Measurements from ENCODE around the gene OTOGL. TPM values are rescaled to one million over a fixed set of nuclear protein-coding genes. Genes with fewer than 3 reads are reported as not detected.
"Not testable (repeated sequence)": the region's sequence is repeated elsewhere in the genome, so short reads cannot be mapped to it uniquely, and the experiment has no call there.

Gene OTOGL
- total RNA-seq, 1 experiment from 2014 or later = 0.34 TPM

DNA sequence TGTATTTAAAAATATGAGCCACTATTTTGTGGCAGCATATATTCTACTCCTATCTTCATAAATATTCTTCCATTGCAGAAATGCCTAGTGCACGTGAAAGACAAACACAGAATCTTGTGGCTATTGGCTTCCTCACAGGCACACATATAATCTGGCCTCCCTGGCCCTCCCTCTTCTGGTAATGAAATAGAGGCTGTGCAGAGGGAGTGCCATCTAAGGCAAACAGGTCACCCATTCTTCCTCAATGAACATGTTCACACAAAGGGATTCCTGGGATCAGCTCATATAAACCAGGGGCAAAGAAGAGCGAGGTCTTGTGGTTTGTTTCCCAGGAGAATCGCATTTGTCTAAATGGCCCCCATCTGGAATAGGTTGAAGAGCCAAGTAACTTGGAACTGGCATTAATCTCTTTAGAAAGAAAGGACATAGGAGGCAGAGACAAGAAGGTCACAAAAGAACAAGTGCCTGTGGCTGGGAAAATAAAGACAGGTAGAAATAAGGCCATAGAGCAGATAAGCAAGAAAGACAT is 173.1 kb downstream of the OTOGL start:
- DNase-seq (ENCODE audit: low read depth) = no peak

DNA sequence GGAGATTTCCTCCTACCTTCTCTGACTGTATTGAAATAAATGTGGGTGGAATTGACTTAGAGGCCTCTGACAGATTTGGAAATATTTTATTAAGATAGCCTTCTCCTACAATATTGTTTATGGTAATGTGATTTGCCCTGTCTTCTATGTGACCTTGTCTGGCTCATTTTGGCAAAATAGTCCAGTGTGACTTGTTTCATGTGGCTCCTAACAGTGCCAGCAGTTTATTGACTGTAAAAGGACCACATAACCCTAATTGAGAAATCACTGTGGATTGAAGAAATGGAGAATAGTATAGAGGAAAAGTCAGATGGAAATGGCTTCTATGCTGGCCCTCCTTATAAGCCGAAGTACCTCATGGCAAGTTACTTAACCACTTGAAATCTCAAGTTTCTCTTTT is 173.8 kb downstream of the OTOGL start:
- DNase-seq (ENCODE audit: low read depth) = no peak

GRCh38 chr12:80277732-80278131 is 178.4 kb downstream of the OTOGL start:
- DNase-seq (ENCODE audit: low read depth) = no peak

- no peak for DNase-seq (ENCODE audit: low read depth)
Measured at GRCh38 chr12:80282226-80282625, 182.9 kb downstream of the OTOGL start.

GRCh38 chr12:80282761-80283160 is 183.4 kb downstream of the OTOGL start:
- DNase-seq (ENCODE audit: low read depth) = peak; percentile 83

DNA sequence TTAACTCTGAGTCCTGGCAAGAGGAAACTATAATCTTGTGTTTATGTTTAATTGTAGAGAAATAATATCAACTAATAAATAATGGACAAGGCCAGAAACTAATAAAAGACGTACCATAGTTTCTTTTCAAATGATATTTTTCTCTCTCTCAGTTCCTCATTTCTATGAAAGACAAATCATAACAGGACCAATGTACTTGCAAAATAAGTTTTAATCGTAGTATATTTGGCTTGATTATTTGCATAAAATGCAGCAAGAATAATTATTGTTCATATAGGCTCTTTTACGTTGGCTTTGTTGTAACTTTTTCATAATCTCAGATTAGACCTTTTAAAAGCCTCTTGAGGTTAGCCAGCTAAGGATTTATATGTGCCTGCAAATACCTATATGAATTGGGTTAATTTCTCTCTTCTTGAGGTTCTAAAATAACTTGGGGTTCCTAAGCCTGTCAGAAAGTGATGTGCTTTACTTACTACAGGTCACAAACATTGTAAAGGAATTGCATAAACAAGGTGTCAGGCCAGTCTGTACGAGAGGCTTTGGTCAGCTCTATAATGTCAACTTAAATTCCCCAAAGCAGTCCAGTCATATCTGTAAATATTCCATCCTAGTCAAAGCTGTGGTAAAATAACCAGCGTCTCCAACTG is 191.9 kb downstream of the OTOGL start:
- DNase-seq (ENCODE audit: low read depth) = no peak

DNA sequence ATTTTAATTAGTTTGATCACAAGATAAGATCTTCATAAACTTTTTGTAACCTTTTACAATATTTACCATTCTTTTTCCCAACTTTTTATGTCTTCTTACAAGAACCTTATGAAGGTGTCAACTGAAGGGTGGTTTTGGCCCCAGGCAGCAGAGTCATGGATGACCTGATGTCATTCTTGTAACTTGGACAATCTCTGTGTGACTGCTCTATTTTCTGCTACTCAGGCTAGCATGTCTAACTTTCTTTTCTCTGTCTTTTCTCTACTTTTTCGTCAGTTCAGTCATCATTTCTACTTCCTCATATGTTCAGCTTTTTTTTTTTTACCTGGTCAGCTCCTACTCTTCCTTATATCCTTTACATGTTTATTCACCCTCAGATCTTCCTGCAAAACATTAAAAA is 194.0 kb downstream of the OTOGL start:
- DNase-seq (ENCODE audit: low read depth) = no peak

DNA sequence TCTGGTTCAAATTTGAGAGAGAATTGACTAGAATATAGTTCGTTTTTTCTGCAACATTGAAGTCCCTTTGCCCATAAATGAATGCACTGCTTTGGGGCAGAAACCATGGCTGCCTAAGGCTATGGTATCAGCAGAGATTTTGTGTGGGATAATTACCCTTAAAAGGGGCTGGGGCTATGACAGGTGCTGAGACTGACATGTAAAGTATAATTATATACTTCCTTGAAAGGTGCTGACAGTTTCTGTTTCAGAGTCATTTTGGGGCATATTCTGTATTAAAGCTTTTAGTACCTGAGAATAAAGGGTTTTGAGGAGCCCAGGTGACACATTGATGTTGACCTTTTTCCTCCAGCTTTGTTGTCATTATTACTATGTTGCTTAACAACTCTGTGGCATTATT is 194.4 kb downstream of the OTOGL start:
- DNase-seq (ENCODE audit: low read depth) = no peak

- no peak for DNase-seq (ENCODE audit: low read depth)
Measured at GRCh38 chr12:80299219-80299618, 199.9 kb downstream of the OTOGL start.

GRCh38 chr12:80299976-80300375 is 200.6 kb downstream of the OTOGL start:
- no peak for DNase-seq (ENCODE audit: low read depth)

DNA sequence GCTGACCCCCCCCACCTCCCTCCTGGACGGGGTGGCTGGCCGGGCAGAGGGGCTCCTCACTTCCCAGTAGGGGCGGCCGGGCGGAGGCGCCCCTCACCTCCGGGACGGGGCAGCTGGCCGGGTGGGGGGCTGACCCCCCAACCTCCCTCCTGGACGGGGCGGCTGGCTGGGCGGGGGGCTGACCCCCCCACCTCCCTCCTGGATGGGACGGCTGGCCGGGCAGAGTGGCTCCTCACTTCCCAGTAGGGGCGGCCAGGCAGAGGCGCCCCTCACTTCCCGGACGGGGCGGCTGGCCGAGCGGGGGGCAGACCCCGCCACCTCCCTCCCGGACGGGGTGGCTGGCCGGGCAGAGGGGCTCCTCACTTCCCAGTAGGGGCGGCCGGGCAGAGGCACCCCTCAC is 208.1 kb downstream of the OTOGL start:
- DNase-seq (ENCODE audit: low read depth) = not testable (repeated sequence)

- peak; percentile 9 for DNase-seq (ENCODE audit: low read depth)
Measured at GRCh38 chr12:80313209-80313608, 213.9 kb downstream of the OTOGL start.

DNA sequence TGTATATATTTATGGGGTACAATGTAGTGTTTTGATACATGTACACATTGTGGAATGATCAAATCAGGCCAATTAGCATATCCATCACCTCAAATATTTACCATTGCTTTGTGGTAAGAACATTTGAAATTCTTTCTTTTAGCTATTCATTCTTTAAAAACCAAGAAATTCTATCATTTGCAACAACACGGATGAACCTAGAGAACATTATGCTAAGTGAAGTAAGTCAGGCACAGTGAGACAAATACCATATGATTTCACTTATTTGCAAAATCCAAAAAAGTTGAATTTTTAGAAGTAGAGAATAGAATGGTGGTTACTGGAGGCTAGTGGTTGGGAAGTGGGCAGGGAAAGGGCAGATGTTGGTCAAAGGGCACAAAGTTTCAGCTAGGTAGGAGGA is 215.4 kb downstream of the OTOGL start:
- DNase-seq (ENCODE audit: low read depth) = peak; percentile 13

DNA sequence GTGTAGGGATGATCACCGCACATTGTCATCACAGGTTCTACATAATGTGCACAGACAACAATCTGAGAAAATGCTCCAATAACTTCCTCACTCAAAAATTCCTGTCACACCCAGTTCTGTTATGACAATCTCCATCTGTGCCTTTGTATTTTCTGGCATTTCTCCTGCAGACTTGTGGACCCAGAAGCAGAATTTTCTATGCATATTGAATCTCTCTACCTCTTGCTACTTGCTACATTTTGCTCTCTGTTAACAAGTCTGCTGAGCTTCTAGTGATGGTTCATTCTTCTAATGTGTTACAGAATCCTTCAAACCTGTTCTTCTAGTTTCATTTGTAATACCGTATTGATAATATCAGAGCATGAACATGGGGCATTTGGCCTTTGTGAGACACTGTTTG is 216.9 kb downstream of the OTOGL start:
- DNase-seq (ENCODE audit: low read depth) = no peak

DNA sequence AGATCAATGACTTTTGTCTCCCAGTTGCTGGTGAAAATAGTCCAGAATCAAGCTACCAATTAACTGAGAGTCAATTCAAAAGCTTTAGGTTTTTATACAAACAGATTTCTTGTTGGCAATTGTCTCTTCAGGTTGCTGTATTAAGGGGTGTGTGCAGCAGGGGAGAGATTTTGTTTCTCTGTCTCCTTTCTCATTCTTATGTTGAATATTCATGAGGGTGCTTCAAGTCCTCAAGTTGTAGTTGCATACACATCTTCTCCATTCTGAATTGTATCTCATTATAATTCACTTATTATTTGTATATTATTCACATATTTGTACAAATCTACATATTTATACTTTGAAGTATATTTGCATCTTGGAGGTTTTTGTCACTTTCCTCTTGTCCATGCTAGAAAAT is 218.0 kb downstream of the OTOGL start:
- no peak for DNase-seq (ENCODE audit: low read depth)

- no peak for DNase-seq (ENCODE audit: low read depth)
Measured at GRCh38 chr12:80317899-80318298, 218.6 kb downstream of the OTOGL start.

DNA sequence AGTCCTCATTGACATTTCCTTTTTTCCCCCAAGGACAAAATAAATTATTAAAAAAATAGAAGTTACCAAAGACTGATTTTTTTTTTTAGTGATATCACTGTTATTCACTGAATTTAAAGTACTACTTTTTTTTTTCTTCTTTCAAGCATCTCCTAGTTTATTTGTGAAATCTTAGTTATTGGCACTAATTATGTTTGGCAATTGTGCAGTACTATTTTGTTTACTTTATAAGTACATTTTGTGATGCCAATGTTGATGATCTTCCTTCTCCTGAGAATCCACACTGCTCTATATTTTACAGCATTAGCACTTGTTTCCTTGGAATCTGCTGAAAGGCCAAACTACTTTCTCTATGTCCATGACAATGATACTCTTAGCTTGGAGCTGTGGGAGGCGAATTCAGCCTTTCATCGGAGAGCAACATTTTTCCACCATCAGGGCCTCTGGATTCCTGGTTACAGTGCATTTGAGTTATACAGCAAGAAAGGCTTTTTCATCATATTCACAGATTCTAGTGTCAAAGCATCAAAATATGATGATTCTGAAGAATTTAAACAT is 220.9 kb downstream of the OTOGL start:
- DNase-seq (ENCODE audit: low read depth) = no peak

GRCh38 chr12:80321653-80322052 is 222.3 kb downstream of the OTOGL start:
- peak; percentile 23 for DNase-seq (ENCODE audit: low read depth)

- peak; percentile 12 for DNase-seq (ENCODE audit: low read depth)
Measured at GRCh38 chr12:80325167-80325959, 226.0 kb downstream of the OTOGL start.

DNA sequence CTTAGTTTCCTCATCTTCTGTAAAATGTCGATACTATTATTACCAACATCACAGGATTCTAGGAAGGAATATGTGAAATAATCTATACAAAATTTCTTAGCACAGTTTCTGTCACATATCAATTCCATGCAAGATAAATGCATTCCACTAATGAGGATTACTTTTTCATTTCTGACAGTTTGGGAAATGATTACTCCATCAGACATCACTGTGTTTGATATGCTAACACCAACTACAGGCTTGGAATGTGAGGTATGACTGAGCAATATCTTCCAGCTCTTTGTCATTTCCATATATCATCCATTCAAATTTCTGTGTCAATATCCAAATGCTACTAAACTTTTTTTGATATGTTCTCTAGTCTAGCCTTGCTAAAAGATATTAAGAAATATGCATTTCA is 233.5 kb downstream of the OTOGL start:
- DNase-seq (ENCODE audit: low read depth) = no peak

DNA sequence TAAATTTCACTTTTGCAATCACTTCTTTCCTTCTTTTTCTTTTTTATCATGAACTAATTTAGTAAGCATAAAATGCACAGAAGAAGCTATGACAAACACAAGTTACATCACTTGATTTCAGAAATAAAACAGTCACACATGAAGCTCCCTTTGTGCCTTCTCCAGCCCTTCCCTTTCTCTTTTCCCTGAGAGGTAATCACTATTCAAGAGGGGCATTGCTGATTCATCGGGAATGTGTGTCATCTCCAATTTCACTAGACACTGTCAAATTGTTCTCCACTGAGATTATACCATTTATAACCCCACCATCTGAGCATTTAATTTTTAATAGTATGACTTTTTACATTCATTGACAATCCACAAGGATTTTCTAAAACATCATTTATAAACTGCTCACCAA is 253.1 kb downstream of the OTOGL start:
- DNase-seq (ENCODE audit: low read depth) = peak; percentile 62

- DNase-seq (ENCODE audit: low read depth) = peak; percentile 81
Measured at GRCh38 chr12:80353254-80353653, 253.9 kb downstream of the OTOGL start.

GRCh38 chr12:80356097-80356496 is 256.8 kb downstream of the OTOGL start:
- DNase-seq (ENCODE audit: low read depth) = no peak

Data from LHCN-M2 (cell line).